ENCODE measurements around the gene MSI2.

MSI2 gene

GRCh38 chr17:57249520-57249919 is 6.8 kb upstream of the MSI2 start:
- H3K36me3 ChIP-seq (ENCODE audit: insufficient read depth, low read length): no peaks in the 10 kb centered on the region
- no peak overlapping the region for H3K4me3 ChIP-seq
- TF ChIP-seq EZH2 (IDR thresholded peaks at IDR 0.05) (no peak), POLR2AphosphoS5 (IDR thresholded peaks at IDR 0.05; ENCODE audit: borderline replicate concordance, low read depth, low read length) (no peak), FOXP2 (optimal IDR thresholded peaks at IDR 0.05; ENCODE audit: control extremely low read depth, extremely low read length, insufficient read depth) (no peak)
- no peak for DNase-seq (ENCODE audit: low read depth, low spot score)
- H3K9me3 ChIP-seq (ENCODE audit: low read depth, low read length): peaks cover 4% of the 10 kb centered on the region; the same call in 1 of the 2 replicates
- no peak overlapping the region for H3K27ac ChIP-seq
- no peak overlapping the region for H3K9ac ChIP-seq (ENCODE audit: insufficient read length)

- no peak overlapping the region for H3K9ac ChIP-seq (ENCODE audit: insufficient read length)
- H3K36me3 ChIP-seq (ENCODE audit: insufficient read depth, low read length): no peaks in the 10 kb centered on the region
- no peak for DNase-seq (ENCODE audit: low read depth, low spot score)
- no peak overlapping the region for H3K4me3 ChIP-seq
- TF ChIP-seq FOXP2 (optimal IDR thresholded peaks at IDR 0.05; ENCODE audit: control extremely low read depth, extremely low read length, insufficient read depth): no peak
- no peak for TF ChIP-seq EZH2 (IDR thresholded peaks at IDR 0.05)
- TF ChIP-seq POLR2AphosphoS5 (IDR thresholded peaks at IDR 0.05; ENCODE audit: borderline replicate concordance, low read depth, low read length): no peak
- peaks cover 4% of the 10 kb centered on the region; the same call in 1 of the 2 replicates for H3K9me3 ChIP-seq (ENCODE audit: low read depth, low read length)
- H3K27ac ChIP-seq: no peak overlapping the region
Measured at GRCh38 chr17:57251211-57251787, 5.0 kb upstream of the MSI2 start.

GRCh38 chr17:57253362-57254065 is 2.8 kb upstream of the MSI2 start:
- peaks cover 4% of the 10 kb centered on the region; the same call in 1 of the 2 replicates for H3K9me3 ChIP-seq (ENCODE audit: low read depth, low read length)
- no peak for DNase-seq (ENCODE audit: low read depth, low spot score)
- no peak overlapping the region for H3K9ac ChIP-seq (ENCODE audit: insufficient read length)
- no peak for TF ChIP-seq FOXP2 (optimal IDR thresholded peaks at IDR 0.05; ENCODE audit: control extremely low read depth, extremely low read length, insufficient read depth)
- no peak for TF ChIP-seq EZH2 (IDR thresholded peaks at IDR 0.05)
- TF ChIP-seq POLR2AphosphoS5 (IDR thresholded peaks at IDR 0.05; ENCODE audit: borderline replicate concordance, low read depth, low read length): no peak
- H3K36me3 ChIP-seq (ENCODE audit: insufficient read depth, low read length): no peaks in the 10 kb centered on the region
- no peak overlapping the region for H3K4me3 ChIP-seq
- H3K27ac ChIP-seq: no peak overlapping the region

GRCh38 chr17:57255182-57255775 is 1.0 kb upstream of the MSI2 start:
- DNase-seq (ENCODE audit: low read depth, low spot score): no peak
- peaks cover 4% of the 10 kb centered on the region; the same call in 1 of the 2 replicates for H3K9me3 ChIP-seq (ENCODE audit: low read depth, low read length)
- peak overlapping the region; percentile 69 for H3K9ac ChIP-seq (ENCODE audit: insufficient read length)
- H3K4me3 ChIP-seq: peak overlapping the region; percentile 95
- no peak overlapping the region for H3K27ac ChIP-seq
- TF ChIP-seq FOXP2 (optimal IDR thresholded peaks at IDR 0.05; ENCODE audit: control extremely low read depth, extremely low read length, insufficient read depth) (no peak), EZH2 (IDR thresholded peaks at IDR 0.05) (no peak), POLR2AphosphoS5 (IDR thresholded peaks at IDR 0.05; ENCODE audit: borderline replicate concordance, low read depth, low read length) (no peak)
- no peaks in the 10 kb centered on the region; the same call in 1 of the 2 replicates for H3K36me3 ChIP-seq (ENCODE audit: insufficient read depth, low read length)

- H3K36me3 ChIP-seq (ENCODE audit: insufficient read depth, low read length): no peaks in the 10 kb centered on the region; the same call in 1 of the 2 replicates
- H3K9me3 ChIP-seq (ENCODE audit: low read depth, low read length): no peaks in the 10 kb centered on the region
- TF ChIP-seq EZH2 (IDR thresholded peaks at IDR 0.05) (no peak), POLR2AphosphoS5 (IDR thresholded peaks at IDR 0.05; ENCODE audit: borderline replicate concordance, low read depth, low read length) (no peak), FOXP2 (optimal IDR thresholded peaks at IDR 0.05; ENCODE audit: control extremely low read depth, extremely low read length, insufficient read depth) (no peak)
- DNase-seq (ENCODE audit: low read depth, low spot score): no peak
- peak overlapping the region; percentile 95 for H3K4me3 ChIP-seq
- peak overlapping the region; percentile 81 for H3K9ac ChIP-seq (ENCODE audit: insufficient read length)
- H3K27ac ChIP-seq: no peak overlapping the region
Measured at GRCh38 chr17:57256708-57257112, 387 bp downstream of the MSI2 start.

GRCh38 chr17:57257195-57257894 is 1.0 kb downstream of the MSI2 start:
- DNase-seq (ENCODE audit: low read depth, low spot score): no peak
- no peak for TF ChIP-seq FOXP2 (optimal IDR thresholded peaks at IDR 0.05; ENCODE audit: control extremely low read depth, extremely low read length, insufficient read depth)
- TF ChIP-seq POLR2AphosphoS5 (IDR thresholded peaks at IDR 0.05; ENCODE audit: borderline replicate concordance, low read depth, low read length): no peak
- TF ChIP-seq EZH2 (IDR thresholded peaks at IDR 0.05): no peak
- peaks cover 5% of the 10 kb centered on the region; the same call in 1 of the 2 replicates for H3K36me3 ChIP-seq (ENCODE audit: insufficient read depth, low read length)
- no peak overlapping the region for H3K27ac ChIP-seq
- no peaks in the 10 kb centered on the region for H3K9me3 ChIP-seq (ENCODE audit: low read depth, low read length)
- H3K9ac ChIP-seq (ENCODE audit: insufficient read length): peak overlapping the region; percentile 81
- H3K4me3 ChIP-seq: peak overlapping the region; percentile 95

GRCh38 chr17:57257895-57258851 is 1.9 kb downstream of the MSI2 start:
- TF ChIP-seq EZH2 (IDR thresholded peaks at IDR 0.05) (no peak), FOXP2 (optimal IDR thresholded peaks at IDR 0.05; ENCODE audit: control extremely low read depth, extremely low read length, insufficient read depth) (no peak), POLR2AphosphoS5 (IDR thresholded peaks at IDR 0.05; ENCODE audit: borderline replicate concordance, low read depth, low read length) (no peak)
- H3K27ac ChIP-seq: no peak overlapping the region
- H3K9me3 ChIP-seq (ENCODE audit: low read depth, low read length): no peaks in the 10 kb centered on the region
- H3K9ac ChIP-seq (ENCODE audit: insufficient read length): peak overlapping the region; percentile 81
- DNase-seq (ENCODE audit: low read depth, low spot score): no peak
- H3K36me3 ChIP-seq (ENCODE audit: insufficient read depth, low read length): peaks cover 6% of the 10 kb centered on the region; the same call in 1 of the 2 replicates
- peak overlapping the region; percentile 95 for H3K4me3 ChIP-seq

Data from SK-N-MC (cell line).